Panc1 (cell line): ENCODE results near the gene VIT. TPM values are rescaled to one million over a fixed set of nuclear protein-coding genes. Genes with fewer than 3 reads are reported as not detected.

Experiments used
- ATAC-seq: fragments of 200-7000 bp; cut with Tn5 transposase; 2 replicates; pipeline ENCODE4 v1.9.1; 2020; ENCODE audit warnings: mild to moderate bottlenecking, moderate library complexity
- BruUV-seq: library from RNA; stranded (reverse); fragments of 400-500 nt; replicated peaks from 2 replicates; lab custom pipeline; 2021; lab: Mats Ljungman, UMichigan
- CTCF ChIA-PET: fragments of 300-600 bp; sonication (Branson Sonifier 250); formaldehyde crosslinking; loops from one replicate; lab custom pipeline; 2022; ENCODE audit warnings: antibody characterized with exemption; lab: Charles Lee
- POLR2A ChIA-PET: fragments of 300-600 bp; sonication (Branson Sonifier 250); formaldehyde crosslinking; loops from one replicate; lab custom pipeline; 2022; ENCODE audit warnings: antibody characterized with exemption; lab: Charles Lee
- DNase-seq: peaks from one replicate; pipeline ENCODE4 v3.0.0-alpha.2; 2010; ENCODE audit warnings: low read depth, low spot score
- H3K27ac ChIP-seq: 2 replicates; pipeline ENCODE4 v1.5.1; 2011; ENCODE audit warnings: mild to moderate bottlenecking, low read length, inconsistent platforms
- H3K27me3 ChIP-seq: fragments of 200-500 bp; sonication (Bioruptor generic); 2 replicates; pipeline ENCODE4 v1.6.0; 2014; ENCODE audit warnings: low read length, inconsistent platforms; ENCODE audit not compliant: control insufficient read depth, insufficient read depth
- H3K36me3 ChIP-seq: fragments of 200-500 bp; sonication (Bioruptor generic); 2 replicates; pipeline ENCODE4 v1.5.1; 2014; ENCODE audit warnings: inconsistent platforms, mild to moderate bottlenecking, low read length, moderate library complexity; ENCODE audit not compliant: control insufficient read depth, insufficient read depth
- H3K4me1 ChIP-seq: 2 replicates; pipeline ENCODE4 v1.5.1; 2011; ENCODE audit warnings: inconsistent platforms, mild to moderate bottlenecking, low read length, moderate library complexity; ENCODE audit not compliant: control insufficient read depth, insufficient read depth
- H3K4me3 ChIP-seq, 2 experiments: 2 replicates each; pipeline ENCODE4 v1.5.1; 2011 to 2012; ENCODE audit warnings: low read depth in 2 of 2, low read length in 2 of 2, mild to moderate bottlenecking in 2 of 2, inconsistent platforms in 1 of 2, moderate library complexity in 1 of 2
- H3K9me3 ChIP-seq: fragments of 200-500 bp; sonication (Bioruptor generic); 2 replicates; pipeline ENCODE4 v1.5.1; 2014; ENCODE audit warnings: low read depth, mild to moderate bottlenecking, inconsistent platforms, low read length, moderate library complexity; ENCODE audit not compliant: control insufficient read depth, insufficient read depth
- POLR2AphosphoS5 ChIP-seq: IDR thresholded peaks from 2 replicates; pipeline ENCODE4 v1.6.1; 2012; ENCODE audit warnings: mild to moderate bottlenecking, low read depth, low read length, moderate library complexity
- SIN3A ChIP-seq: IDR thresholded peaks from 2 replicates; pipeline ENCODE4 v1.6.1; 2012; ENCODE audit warnings: low read depth, mild to moderate bottlenecking, low read length, moderate library complexity, borderline replicate concordance; ENCODE audit not compliant: insufficient read depth
- TCF7L2 ChIP-seq: IDR thresholded peaks from 2 replicates; pipeline ENCODE4 v1.6.1; 2011; ENCODE audit warnings: mild to moderate bottlenecking, low read depth, low read length, inconsistent platforms
- in situ Hi-C: cut with HindIII; loops from 2 replicates; pipeline ENCODE4 v1.10.0; 2016; ENCODE audit warnings: low sequenced_read_pairs, low pct_unique_long_range_greater_than_20kb
- intact Hi-C: fragments of 100-400 bp; cut with micrococcal nuclease; formaldehyde crosslinking; loops from one replicate; pipeline ENCODE4 v1.10.0; 2022; ENCODE audit not compliant: unreplicated experiment
- total RNA-seq: library from RNA; stranded (reverse); gene quantifications from one replicate; pipeline ENCODE4 v1.2.1, GENCODE V29; 2021; ENCODE audit not compliant: unreplicated experiment
- TF ChIP-seq, protein P1 (sequence below): fragments of 450-650 bp; IDR thresholded peaks from 2 replicates; pipeline ENCODE4 v1.5.1; 2017; ENCODE audit warnings: mild to moderate bottlenecking
- TF ChIP-seq, protein P2 (sequence below), 2 experiments: IDR thresholded peaks; 2 replicates each; pipeline ENCODE4 v1.6.1; 2011 to 2012; ENCODE audit warnings: low read depth in 2 of 2, control low read depth in 1 of 2, low read length in 1 of 2, mild to moderate bottlenecking in 1 of 2, moderate library complexity in 1 of 2; ENCODE audit not compliant: insufficient read depth in 1 of 2

Gene VIT
- total RNA-seq, 1 experiment from 2014 or later, result 0.77 TPM

DNA sequence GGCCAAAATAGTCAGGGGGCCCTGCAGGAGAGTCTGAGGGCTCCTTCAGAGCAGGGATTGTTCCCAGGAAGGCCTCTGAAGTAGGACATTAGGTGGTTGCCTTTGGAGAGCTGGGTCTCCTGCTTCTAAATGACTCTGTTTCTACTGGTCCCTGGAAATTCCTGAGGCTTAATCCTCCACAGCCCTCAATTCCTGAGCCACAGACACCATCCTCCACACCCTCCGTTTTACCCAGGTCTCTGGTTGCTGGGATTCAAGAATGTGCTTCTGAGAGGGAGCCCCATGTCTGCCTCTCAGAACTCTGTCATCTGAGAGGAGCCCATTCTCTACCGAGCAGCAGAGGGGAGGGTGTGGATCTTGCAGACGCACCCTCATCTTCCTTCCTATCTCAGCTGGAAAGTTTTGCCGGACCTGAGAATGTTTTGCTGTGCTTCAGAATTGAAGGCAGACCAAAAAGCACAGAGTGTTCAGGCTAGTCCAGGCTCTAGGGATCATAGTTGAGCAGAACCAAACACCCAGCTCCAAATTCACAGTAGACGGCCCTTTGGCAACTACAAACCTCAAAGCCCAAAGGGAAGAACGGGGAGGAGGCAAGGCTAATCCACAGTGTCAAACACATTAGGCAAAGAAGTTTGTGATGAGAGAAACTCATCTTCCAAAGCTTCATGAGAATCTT is 8.1 kb downstream of the VIT start:
- no TSS peak for BruUV-seq

DNA sequence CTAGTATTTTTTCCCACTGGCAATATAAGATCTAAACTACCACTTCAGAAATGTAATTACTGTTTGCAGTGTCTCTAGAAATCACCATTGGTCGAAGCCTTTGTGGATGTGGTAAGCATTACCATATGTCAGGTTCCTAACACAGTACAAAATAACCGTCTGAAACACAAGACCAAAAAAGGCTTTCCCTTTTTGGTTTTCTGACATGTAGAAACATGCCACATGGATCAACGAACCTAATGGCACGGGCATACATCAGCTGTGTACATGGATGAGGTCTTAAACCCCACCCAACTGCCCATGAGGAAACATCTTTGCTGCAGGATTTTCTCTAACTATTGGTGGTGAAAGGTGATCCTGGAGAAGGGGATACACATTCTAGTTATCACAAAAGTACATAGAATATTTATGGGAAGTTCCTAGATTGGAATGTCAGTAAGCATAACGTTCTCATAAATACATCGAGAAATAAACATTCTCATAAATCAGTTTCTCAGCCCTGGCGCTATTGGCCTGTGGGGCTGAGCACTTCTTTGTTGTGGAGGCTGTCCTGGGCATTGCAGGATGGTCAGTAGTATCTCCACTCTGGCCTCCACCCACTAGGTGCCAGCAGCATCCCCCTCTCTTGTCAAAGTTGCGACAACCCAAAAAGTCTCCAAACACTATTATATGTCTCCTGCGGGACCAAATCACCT is 9.0 kb downstream of the VIT start:
- Histone ChIP-seq H3K36me3 (no peaks in the 10 kb centered on the region), H3K27me3 (no peaks in the 10 kb centered on the region), H3K4me3 (no peak overlapping the region), H3K9me3 (peaks cover 2% of the 10 kb centered on the region; the same call in 1 of the 2 replicates), H3K4me1 (peaks cover 17% of the 10 kb centered on the region), H3K27ac (no peak overlapping the region; the same call in 1 of the 2 replicates)
- TF ChIP-seq POLR2AphosphoS5 (no peak), TCF7L2 (no peak), SIN3A (no peak)
- TF ChIP-seq, protein P1, sequence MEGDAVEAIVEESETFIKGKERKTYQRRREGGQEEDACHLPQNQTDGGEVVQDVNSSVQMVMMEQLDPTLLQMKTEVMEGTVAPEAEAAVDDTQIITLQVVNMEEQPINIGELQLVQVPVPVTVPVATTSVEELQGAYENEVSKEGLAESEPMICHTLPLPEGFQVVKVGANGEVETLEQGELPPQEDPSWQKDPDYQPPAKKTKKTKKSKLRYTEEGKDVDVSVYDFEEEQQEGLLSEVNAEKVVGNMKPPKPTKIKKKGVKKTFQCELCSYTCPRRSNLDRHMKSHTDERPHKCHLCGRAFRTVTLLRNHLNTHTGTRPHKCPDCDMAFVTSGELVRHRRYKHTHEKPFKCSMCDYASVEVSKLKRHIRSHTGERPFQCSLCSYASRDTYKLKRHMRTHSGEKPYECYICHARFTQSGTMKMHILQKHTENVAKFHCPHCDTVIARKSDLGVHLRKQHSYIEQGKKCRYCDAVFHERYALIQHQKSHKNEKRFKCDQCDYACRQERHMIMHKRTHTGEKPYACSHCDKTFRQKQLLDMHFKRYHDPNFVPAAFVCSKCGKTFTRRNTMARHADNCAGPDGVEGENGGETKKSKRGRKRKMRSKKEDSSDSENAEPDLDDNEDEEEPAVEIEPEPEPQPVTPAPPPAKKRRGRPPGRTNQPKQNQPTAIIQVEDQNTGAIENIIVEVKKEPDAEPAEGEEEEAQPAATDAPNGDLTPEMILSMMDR, result no peak
- TF ChIP-seq, protein P2, sequence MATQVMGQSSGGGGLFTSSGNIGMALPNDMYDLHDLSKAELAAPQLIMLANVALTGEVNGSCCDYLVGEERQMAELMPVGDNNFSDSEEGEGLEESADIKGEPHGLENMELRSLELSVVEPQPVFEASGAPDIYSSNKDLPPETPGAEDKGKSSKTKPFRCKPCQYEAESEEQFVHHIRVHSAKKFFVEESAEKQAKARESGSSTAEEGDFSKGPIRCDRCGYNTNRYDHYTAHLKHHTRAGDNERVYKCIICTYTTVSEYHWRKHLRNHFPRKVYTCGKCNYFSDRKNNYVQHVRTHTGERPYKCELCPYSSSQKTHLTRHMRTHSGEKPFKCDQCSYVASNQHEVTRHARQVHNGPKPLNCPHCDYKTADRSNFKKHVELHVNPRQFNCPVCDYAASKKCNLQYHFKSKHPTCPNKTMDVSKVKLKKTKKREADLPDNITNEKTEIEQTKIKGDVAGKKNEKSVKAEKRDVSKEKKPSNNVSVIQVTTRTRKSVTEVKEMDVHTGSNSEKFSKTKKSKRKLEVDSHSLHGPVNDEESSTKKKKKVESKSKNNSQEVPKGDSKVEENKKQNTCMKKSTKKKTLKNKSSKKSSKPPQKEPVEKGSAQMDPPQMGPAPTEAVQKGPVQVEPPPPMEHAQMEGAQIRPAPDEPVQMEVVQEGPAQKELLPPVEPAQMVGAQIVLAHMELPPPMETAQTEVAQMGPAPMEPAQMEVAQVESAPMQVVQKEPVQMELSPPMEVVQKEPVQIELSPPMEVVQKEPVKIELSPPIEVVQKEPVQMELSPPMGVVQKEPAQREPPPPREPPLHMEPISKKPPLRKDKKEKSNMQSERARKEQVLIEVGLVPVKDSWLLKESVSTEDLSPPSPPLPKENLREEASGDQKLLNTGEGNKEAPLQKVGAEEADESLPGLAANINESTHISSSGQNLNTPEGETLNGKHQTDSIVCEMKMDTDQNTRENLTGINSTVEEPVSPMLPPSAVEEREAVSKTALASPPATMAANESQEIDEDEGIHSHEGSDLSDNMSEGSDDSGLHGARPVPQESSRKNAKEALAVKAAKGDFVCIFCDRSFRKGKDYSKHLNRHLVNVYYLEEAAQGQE (IDR thresholded peaks at IDR 0.05; ENCODE audit: insufficient read depth in 1 of 2, low read depth in 2 of 2, low read length in 1 of 2), result no peak
- BruUV-seq, result no TSS peak
- in situ Hi-C loops, result no loop called here
- intact Hi-C loops, result no loop called here
- CTCF ChIA-PET, result interaction anchor here (0.6 kb wide), 1 partner anchor 9 kb away, joined by 3 read pairs; no protein-coding TSS in a partner anchor
- POLR2A ChIA-PET, result interaction anchor here (1.0 kb wide), 1 partner anchor 296 kb away, joined by 3 read pairs; no protein-coding TSS in a partner anchor
- ATAC-seq (no peak), DNase-seq (no peak)

More for the DNA sequence above, 8.1 kb downstream of the VIT start:
- in situ Hi-C loops (no loop called here), intact Hi-C loops (no loop called here)
- POLR2A ChIA-PET, result no interaction called here
- Histone ChIP-seq H3K27ac (no peak overlapping the region; the same call in 1 of the 2 replicates), H3K4me3 (no peak overlapping the region), H3K27me3 (no peaks in the 10 kb centered on the region), H3K9me3 (no peaks in the 10 kb centered on the region), H3K36me3 (no peaks in the 10 kb centered on the region), H3K4me1 (peaks cover 17% of the 10 kb centered on the region)
- ATAC-seq, result no peak
- CTCF ChIA-PET, result no interaction called here
- TF ChIP-seq SIN3A (no peak), TCF7L2 (no peak), POLR2AphosphoS5 (no peak)
- TF ChIP-seq, protein P2 (IDR thresholded peaks at IDR 0.05; ENCODE audit: insufficient read depth in 1 of 2, low read depth in 2 of 2, low read length in 1 of 2), result no peak
- TF ChIP-seq, protein P1, result no peak
- no peak for DNase-seq
